GM19468 (cell line): Measurements from ENCODE around the gene DTNA.
A peak's percentile ranks its signal among the peaks of the same experiment; 100 is the strongest.
"Not testable (repeated sequence)": the region's sequence is repeated elsewhere in the genome, so short reads cannot be mapped to it uniquely, and the experiment has no call there.

Source experiments
- ATAC-seq: cut with Tn5 transposase; IDR thresholded peaks from one replicate; pipeline ENCODE4 v1.9.1; 2021; ENCODE audit warnings: mild to moderate bottlenecking, moderate library complexity, moderate number of reproducible peaks; ENCODE audit not compliant: unreplicated experiment; ENCODE audit errors: extremely low read depth

Gene DTNA

DNA sequence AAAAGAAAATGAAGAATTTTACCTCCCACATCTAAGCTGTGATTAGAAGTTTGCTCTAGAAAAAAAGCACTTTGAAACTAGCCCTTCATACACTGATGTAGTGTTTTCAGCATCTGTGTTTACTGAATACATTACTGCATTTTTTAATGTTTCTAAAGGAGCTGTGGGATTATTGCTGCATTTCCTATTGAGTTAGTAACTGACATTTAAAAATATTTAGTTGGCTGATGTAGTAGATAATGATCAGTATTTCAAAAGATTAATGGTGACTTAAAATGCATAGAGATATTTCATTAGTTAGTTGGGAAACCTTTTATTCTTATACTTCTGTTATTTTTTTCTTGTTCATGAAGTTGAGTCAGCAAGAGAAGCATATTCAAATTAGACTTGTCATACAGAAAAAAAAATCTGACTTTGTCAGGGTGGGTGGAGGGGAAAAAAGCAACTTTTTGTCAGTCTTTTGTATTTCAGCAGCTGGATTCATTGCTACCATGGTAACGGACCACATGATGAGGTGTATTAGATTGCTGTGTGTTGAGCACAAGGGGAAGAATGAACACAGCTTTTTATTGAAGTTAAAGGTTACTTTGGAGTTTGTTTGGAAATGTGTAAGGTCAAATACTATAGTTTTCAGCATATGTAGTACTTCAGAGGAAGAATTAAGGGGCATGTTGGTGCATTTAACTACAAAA lies at the start of gene DTNA:
Gene DTNA (plus strand): TSS at position 549 of the 692 bp plus-strand sequence. CDS start 45,679 bp downstream, outside the sequence.
- no peak for ATAC-seq

DNA sequence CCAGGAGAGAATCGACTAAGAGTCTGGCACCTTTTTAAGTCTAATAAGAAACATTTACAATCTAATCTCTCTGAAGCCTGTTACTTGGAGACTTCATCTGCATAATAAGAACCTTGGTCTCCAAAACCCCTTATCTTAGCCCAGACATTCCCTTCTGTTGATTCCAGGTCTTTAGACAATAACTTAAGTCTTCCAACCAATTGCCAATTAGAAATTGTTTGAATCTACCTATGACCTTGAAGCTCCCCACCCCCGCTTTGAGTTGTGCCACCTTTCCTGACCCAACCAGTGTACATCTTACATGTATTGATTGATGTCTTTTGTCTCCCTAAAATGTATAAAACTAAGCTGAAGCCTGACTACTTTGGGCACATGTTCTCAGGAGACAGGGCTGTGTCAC lies 49.5 kb upstream of the DTNA start:
- ATAC-seq = no peak

DNA sequence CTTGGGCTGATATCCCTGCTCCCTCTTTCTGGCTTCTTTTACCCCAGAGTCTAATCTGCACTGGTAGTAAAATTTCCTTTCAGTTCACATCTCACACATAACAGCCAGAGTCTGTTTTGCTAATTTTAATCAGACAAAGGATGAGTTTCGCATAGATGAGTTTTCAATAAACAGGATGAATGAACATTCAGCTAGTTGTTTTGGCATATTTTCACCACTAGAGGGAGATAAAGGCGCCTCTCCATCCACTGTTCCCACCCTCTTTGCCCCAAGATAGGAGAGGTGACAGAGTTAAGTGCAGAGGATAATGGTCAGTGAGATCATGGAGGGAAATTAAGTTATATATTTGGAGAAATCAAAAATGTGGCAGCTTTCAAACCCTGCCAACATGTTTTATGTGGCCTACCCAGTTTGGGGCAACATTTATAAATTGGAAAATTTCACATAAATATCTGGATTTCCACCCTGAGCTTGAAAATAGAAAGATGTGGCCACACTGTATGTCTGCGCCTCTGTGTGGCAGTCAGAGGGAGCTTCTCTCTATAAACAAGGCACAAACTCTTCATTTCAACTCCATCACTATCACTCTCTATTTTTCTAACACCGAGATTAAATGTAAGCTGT lies 48.5 kb upstream of the DTNA start:
- peak; percentile 64 for ATAC-seq

DNA sequence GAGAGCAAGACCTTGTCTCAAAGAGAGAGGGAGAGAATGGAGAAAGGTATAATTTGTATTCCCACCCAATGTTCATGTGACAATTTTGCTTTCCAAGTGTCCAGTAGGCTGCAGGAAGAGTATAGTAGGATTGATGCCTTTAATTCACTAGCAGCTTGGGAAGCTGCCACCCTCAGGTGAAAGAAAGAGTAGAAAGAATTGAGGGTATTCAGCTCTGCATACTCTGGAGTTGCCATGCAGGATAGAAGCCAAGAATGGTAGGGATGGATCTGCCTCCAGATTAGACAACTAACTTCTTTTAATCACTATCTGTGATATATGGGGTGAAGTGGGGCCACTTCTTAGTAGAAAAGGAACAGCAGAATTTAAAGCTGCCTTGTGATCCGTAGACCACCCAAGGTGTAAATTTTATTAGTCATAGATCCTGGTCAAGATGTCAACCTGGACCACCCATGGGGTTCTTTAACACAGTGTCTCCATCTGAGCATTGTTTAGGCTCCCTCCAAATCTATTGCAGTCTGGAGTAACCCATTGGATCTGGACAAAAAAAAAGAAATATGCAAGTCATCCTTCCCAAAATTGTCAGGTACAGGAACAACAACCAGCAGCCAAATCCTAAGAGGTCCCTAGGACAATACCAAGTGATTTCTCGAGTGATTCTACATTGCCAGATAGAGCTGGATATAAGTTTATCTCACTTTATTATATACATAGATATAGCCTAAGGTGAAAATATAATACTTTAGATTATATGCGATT lies 33.1 kb upstream of the DTNA start:
- no peak for ATAC-seq

DNA sequence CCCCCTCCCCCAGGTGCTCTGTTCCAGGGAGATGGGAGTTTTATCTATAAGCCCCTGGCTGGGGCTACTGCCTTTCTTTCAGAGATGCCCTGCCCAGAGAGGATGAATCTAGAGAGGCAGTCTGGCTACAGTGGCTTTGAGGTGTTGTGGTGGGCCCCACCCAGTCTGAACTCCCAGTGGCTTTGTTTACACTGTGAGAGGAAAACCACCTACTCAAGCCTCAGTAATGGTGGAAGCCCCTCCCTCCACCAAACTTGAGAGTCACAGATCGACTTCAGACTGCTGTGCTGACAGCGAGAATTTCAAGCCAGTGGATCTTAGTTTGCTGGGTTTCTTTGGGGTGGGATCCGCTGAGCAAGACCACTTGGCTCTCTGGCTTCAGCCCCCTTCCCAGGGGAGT lies 20.3 kb upstream of the DTNA start:
- ATAC-seq = not testable (repeated sequence)

DNA sequence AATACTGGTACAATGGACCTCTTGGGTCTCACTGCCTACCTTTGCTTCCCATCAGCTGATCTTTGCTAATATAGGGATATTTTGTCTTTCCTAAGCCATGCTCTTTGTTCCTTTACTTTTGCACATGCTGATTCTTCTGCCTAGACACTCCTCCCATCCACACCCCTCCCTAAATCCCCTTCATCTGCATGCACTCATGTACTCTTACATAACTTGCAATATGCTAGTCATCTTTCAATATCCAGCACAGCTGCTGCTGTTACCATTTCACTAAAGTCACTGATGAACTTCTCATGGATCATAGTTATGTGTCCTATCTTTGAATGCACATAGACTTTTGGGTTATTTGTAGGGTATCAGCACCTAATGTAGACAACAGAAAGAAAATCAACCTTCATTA lies 18.5 kb upstream of the DTNA start:
- no peak for ATAC-seq

DNA sequence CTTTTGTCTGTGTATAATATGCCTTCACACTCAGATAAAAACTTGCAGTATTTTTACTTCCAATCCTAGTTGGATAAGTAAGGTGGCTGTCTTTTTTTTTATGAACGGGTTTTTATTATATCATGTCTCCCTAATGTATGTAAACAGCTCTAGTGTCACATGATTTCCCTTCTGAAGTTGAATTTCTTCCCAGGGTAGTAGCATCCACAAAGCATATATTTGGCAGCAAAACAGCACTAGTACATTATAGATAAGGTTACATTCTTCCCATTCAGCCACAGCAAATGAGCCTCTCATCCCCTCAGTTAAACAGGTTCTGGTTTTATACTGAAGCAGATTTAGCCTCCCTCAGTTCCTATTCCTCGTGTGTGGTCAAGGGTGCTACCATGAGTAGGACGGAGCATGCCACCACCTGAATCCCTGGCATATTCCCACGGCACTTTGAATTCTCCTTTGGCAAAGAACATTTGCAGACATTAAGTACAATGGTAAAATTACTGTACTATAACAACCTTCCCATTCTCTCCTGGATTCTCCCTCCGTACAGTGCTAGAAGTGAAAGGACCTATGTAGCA lies 15.4 kb upstream of the DTNA start:
- no peak for ATAC-seq

DNA sequence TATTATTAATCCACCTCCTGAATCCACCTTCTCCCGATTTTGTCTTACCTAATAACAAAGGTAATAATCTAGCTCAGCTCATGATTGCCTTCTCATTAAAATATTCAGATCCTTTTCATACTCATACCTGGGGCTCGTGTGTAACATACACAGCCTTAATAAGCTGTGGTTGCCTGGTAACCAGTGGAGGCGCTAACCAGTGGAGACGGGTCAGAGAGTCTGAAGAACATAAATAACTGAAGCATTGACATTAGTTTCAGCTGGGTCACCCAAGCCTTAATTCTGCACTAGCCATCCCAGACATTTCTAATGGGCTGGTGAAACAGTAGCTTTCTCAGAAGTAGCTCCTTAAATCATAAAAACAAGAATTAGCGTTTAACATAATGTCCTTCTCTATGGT lies 14.8 kb upstream of the DTNA start:
- ATAC-seq = no peak

DNA sequence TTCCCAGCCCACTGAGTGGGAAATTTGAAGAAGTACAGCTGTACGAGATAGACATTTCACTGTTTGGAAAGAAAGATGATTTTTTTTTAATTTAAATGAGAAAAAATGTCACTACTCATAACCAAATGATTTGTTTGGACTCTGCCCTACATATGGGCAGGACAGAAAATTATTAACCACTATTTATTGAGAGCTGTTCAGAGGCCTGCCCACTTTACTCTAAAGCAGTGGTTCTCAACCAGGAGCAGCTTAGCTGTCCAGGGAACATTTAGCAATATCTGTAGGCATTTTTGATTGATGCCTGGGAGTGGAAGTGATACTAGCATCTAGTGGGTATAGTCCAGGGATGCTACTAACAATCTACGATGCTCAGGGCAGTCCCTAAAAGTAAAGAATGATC lies 13.4 kb upstream of the DTNA start:
- ATAC-seq = no peak

DNA sequence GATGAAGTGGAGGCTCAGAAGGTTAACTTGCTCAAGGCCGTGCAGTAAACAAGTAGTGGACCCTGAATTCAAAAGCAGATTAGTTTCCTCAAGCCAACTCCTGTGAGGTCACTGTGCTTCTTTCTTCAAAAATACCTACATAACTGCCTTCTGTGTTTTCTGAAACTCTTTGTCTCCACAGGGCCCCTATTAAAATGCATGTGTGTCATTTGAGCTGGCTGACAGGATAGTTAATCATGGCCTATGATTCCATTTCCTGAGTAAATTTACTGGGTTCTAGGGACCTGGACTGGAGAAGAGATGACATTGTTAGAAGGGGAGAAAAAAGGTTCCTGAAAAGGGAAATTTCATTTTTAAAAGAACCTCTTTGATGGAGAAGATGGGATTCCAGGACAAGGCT lies 12.9 kb upstream of the DTNA start:
- no peak for ATAC-seq

DNA sequence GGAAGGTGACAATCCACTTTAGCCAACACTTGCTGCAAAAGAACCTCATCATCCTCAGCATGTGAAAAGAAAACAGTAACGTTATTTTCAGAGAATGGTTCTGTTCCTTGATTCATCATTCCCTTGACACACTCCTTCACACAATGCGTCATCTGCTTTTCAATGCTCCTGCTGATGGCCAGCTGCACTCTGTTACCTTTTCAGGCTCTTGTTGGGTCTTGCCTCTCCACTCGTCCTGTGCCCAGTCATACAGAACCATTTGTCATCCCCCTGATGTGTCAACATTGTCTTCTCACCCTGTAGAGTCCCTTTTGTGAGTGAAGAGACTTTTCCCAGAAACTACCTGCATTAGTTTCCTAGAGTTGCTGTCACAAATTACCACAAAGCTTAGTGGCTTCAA lies 12.2 kb upstream of the DTNA start:
- ATAC-seq = no peak

DNA sequence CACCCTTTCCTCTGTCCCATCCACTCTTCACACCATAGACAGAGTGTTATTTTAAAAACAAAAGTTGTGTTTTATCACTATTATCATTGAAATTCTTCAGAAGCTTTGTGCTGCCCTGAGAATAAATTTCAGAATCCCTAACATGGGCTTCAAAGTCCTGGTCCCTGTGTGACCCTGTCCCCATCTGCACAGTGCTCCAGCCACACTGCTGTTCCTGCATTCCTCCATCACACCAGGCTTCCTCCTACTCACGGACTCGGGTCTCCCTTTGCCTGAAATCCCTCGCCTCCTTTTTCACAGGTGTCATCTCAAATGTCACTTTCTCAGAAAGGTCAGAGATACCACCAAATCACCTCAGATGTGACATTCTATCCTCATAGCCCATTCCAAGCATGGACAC lies 8.2 kb upstream of the DTNA start:
- no peak for ATAC-seq

DNA sequence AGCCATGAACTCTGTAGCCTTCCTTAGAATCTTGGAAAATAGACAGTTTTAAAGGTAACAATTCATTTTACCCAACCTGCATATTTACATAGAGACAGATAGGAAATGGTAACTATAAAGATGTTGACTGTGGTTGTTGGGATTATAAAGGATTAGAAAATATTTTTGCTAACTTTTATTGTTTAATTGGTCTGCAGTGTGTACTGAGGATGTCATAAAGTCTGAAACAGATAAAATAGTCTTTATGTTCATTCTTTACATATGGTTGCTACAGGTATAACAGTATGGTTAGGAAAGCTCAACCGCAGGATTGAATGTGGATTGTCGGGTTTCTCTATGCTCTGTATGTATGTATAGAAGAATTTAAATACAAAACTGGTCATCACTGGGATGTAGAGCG lies 7.3 kb upstream of the DTNA start:
- no peak for ATAC-seq

DNA sequence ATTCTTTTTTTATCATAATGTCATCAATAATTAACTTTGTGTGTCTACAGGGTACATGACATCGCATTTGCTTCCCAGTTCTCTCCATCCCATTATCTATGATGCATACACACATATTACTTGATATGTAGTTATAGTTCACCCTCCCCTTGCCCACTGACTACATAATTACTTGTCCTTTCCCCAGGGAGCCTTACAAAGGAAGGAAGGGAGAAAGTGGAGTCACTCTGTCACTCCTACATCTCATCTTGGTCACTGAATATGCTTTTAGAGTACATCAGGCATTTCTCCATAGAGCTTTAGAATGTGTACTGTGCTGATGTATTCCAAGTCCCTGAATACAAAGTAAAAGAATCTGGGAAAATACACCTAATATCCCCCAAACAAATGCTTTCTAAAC lies 6.0 kb upstream of the DTNA start:
- no peak for ATAC-seq

DNA sequence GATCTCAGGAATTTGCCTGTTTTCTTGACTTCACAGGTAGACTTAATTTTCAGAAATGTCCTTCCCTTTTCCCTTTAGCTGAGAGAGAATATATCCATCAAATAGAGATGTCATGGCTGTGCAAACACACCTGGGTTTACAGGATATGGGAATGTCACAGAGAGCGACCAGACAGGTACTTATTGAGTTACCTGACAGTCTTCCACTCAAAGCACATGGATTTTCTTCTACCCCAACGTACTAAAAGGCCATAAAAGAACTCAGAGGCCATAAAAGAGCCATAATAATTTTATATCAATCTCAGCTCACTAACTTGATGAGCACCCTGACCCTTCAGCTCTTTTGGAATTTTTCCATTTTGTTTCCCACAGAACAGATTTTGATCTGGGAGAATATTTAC lies 5.3 kb upstream of the DTNA start:
- no peak for ATAC-seq

DNA sequence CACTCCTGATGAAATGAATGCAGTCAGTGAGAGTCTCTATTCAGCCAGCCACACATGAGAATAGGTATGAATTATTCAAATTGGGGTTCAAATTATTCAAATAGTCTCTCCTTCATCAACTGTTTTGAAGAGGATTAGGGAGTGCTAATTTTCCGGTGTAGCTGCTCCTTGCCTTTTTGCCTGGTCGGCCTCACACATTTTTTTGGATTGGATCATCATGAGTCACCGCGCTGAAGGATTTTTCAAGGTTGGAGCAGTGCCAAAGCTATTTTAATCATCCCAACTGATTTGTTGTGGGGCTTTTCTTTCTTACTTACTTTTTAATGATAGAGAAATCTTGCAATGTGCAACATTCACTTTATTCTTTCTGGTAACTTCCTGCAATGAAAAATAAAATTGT lies 2.4 kb upstream of the DTNA start:
- no peak for ATAC-seq

DNA sequence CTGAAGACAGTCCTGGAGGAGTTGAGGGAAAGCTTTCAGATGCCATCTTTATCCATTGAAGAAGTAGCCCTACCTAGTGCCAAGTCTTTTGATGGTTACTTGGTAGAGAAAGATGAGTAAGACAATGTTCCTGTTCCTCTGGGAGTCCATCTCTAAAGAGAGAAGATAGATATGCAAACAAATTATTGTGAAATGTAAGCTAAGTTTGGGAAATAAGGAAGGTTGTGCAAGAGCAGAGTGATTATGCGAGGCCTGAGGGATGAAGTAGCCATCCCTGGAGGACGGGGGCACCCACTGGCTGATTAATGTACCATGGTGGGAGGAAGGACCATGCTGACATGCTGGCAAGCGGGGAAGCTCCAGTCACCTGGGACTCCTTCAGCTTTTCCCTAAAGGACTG lies 994 bp upstream of the DTNA start:
- no peak for ATAC-seq

DNA sequence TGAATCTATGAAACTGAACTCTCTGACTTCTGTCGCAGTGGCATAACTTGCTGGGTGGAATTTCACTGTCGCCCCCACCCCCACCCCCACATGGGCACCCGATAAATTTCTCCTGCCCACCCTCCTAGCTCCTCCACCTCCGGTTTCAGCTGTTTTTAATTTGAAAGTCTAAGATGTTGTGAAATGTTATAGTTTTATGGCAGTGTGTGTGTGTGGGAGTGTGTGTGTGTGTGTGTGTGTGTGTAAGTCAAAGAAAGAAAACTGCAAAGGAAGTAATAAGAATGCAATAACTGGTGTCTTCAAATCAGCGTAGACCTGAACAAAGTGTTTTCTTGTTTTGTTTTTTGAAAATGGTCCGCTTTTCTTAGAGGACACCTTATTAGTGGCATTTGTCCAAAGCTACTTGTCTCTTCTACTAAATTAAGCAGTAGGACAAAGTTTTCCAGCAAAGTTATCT lies 388 bp downstream of the DTNA start:
- no peak for ATAC-seq

DNA sequence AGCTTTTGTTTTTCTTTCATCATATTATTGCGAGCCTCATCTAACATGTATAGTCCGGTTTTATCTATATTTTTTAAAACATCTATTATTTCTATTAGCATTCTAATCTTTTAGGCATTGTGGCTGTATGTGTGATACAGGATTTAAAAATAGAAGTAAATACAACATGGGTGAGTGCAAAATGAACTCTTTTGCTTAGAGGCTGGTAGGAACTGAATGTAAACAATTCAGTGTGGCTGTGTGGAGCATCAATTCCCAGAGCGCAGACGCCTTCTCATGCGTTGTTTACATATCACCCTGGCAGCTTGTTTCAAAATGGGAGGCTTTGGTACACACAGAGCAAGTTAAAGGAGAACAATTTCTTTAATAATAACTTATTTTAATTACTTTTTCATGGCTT lies 836 bp downstream of the DTNA start:
- ATAC-seq = no peak

DNA sequence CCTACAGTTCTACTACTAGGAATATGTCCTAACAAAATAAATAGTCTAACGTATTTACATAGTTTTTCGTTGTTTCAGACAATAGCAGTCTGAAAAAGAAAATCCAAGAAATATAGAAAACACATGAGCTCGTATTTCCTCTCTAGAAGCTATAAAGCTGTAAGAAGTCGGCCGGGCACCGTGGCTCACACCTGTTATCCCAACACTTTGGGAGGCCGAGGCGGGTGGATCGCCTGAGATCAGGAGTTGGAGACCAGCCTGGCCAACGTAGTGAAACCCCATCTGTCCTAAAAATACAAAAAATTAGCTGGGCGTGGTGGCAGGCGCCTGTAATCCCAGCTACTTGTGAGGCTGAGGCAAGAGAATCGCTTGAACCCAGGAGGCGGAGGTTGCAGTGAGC lies 6.0 kb downstream of the DTNA start:
- not testable (repeated sequence) for ATAC-seq

DNA sequence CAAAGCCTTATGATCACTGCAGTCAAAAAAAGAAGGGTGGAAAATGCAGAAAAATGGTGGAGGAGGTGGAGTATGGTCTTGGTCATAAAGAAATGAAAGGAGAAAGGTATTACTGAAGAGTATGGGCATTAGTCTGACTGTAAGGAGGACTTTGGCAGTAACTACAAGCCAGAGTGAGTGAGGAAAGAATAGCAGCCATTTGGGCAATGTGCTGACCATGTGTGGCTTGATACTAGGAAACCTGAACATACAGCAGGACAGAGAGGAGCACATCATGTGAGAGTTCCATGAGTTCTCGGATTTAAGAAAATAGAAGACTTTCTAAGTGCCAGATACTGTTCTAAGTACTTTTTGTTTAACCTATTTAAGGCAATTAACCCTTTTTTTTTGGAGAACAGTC lies 8.5 kb downstream of the DTNA start:
- ATAC-seq = no peak
